Measurements from ENCODE around the gene CHST4.

DNA sequence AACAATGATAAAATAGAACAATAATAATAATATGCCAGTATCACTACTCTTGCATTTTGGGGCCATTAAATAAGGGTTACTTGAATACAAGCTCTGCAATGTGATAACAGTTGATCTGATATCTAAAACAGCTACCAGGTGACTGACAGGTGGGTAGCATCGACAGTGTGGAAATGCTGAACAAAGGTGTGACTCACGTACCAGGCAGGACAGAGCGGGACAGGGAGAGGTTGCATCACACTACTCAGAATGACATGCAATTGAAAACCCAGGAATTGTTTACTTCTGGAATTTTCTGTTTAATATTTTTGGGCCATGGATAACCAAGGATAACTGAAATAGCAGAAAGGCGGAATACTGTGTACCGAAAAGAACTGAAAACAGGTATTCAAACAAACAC is 21.3 kb upstream of the CHST4 start:
- TF ChIP-seq POLR2A (IDR thresholded peaks at IDR 0.05) (no peak), CTCF (IDR thresholded peaks at IDR 0.05) (no peak)
